GM04504 (cell line): Measurements from ENCODE around the gene SERPING1.

ENCODE experiments used
- DNase-seq: peaks from one replicate; pipeline ENCODE4 v3.0.0-alpha.2; 2012; ENCODE audit warnings: low read depth

SERPING1 gene

GRCh38 chr11:57597916-57598830 is 688 bp downstream of the SERPING1 start:
- no peak for DNase-seq

DNA sequence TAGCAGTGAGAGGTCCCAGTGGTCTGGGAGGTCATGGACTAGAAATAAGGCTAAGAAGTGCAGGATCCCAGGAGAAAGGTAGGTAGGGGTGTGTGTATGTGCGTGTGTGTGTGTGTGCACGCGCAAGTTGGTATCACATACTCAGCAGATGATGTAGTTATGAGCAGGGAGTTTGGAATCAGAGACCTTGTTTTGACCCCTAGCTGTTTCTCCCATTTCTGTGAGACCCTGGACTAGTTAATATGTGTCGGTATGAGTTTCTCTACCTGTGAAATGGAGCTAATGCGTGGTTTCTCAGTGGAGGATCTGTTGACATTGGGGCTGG is 1.3 kb downstream of the SERPING1 start:
- no peak for DNase-seq

DNA sequence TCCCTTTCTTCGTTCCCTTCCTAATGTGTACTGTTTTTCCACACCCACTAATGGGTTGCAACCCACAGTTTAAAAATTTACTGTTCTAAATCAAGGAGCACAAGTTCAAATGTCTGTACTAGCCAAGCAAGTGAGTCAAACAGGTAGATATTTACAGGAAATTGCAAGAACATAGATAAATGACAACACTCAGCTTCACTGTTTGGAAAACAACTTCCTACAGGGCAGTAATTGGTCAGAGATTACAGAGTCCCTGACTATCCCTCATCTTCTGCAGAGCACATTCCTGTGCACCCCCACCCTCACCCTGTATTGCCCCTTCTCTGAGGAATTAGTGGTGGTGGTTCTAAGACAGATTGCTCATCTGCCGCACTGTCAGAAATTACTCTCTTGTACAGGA is 1.9 kb downstream of the SERPING1 start:
- no peak for DNase-seq

DNA sequence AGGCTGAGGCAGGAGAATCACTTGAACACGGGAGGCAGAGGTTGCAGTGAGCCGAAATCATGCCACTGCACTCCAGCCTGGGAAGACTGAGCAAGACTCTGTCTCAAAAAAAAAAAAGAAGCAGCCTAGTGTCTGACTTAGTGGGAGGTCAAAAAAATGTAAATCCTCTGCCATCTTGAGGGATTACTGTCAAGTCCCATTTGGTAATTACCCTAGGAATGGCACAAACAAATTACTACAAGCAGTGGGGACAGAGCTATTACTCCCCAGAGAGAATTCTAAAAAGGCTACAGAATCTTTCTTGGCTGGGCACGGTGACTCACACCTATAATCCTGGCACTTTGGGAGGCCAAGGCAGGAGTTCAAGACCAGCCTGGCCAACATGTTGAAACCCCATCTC is 3.8 kb downstream of the SERPING1 start:
- DNase-seq: no peak

DNA sequence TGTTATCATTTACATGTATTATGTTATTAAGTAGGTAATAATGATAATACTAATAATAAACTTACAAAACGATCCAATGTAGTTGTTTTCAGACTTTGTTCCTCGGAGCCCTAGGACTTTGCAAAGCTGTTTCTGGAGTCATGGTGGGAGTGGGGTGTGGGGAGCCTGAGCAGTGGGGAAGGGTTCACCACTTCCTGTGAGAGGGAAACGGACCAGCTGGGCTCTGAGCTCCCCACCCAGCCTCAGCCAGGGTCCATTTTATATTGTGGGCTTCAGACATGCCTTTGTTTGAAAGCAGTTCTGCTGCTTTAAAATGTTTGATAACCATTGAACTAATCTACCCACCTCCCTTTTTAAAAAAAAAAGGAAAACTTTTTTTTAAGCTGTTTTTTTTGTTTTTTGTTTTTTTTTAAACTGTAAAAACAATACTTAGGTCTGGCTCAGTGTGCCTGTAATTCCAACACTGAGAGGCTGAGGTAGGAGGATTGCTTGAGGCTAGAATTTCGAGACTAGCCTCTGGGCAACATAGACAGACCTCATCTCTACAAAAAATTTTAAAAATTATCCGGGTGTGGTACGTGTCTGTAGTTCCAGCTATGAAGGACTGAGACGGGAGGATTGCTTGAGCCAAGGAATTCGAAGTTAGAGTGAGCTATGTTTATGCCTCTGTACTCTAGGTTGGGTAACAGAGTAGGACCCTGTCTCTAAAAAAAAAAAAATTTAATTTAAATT is 7.0 kb downstream of the SERPING1 start:
- no peak for DNase-seq

DNA sequence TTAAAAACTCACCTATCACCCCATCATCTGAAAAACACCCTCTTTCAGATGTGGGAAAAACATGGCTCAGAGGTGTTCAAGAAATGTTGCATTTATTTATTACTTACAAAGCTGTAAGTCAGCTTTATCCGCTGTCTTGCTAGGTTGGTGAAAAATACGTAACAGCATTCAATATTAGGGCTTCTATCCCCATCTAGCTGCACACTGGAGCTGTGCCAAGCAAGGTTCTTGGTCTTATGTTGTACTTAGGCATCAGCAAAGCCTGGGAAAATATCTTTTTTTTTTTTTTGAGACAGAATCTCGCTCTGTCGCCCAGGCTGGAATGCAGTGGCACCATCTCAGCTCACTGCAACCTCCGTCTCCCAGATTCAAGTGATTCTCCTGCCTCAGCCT is 7.5 kb downstream of the SERPING1 start:
- DNase-seq: no peak

DNA sequence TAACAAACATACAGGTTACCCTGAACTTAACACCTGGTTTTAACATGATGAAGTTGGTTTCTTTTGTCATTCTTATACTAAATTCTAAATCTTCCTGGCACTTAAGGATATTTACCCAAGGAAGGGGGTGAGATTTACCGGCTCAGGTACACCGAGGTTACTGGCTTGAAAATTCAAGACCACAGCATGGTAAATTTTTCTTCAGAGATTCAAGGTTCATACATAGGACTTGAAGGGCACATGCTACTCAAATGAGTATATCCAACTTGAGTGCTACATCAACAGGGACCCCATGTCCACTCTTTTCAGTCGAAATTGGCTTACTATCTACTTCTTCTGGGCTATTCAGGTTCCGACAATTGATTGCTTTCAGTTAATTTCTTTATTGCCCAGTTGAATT is 12.7 kb downstream of the SERPING1 start:
- no peak for DNase-seq

- no peak for DNase-seq
These were observed 16.8 kb downstream of the SERPING1 start for GRCh38 chr11:57614234-57614772.

DNA sequence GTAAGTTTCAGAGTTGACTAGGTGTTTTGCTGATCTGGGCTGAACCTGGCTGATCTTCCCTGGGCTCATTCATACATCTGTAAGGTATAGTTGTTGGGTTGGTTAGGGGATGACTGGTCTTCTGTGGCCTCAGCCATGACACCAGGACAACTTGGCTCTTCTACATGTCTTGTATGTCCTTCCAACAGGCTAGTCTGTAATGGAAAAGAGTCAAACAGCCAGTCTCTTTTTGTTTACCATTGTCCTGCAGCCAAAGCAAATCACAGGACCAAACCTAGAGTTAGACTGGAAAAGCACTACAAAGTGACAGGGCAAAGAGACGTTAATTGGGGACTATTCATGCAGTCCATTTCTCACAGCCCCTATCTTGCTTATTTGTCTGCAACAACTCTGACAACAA is 17.8 kb downstream of the SERPING1 start:
- DNase-seq: no peak

DNA sequence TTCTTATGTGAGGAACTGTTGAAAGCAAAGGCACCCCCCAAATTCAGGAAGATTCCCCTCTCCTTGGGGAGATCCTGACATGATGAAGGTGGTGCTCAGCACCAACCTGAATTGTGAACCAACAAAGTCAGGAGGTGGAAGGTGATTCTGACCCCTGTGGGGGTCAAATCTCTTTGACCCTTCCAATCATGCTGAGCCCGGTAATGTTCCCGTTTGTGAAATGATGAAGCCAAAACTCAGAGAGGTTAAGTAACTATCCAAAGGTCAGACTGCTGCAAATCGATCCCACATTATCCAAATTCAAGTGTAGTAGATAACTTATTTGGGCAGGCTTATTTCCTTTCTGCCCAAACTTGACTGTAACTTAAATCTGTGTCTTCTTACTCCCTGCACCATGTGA is 19.1 kb downstream of the SERPING1 start:
- DNase-seq: no peak

DNA sequence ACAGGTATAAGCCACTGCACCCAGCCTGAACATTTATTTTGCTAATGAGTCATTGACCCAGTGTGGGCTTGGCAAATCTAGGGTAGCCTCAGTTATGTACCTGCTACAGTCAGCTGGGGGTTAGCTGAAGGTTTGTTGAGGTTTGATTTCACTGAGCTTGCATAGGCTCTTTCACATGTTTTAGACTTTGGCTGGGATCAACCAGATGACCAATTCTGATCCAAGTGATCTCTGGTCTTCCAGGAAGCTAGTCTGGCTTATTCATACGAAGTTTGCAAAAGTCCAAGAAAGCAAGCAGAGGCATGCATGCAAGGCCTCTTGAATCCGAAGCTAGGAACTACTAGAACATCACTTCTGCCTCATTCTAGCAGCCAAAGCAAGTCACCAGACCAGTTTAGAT is 21.0 kb downstream of the SERPING1 start:
- DNase-seq: no peak

DNA sequence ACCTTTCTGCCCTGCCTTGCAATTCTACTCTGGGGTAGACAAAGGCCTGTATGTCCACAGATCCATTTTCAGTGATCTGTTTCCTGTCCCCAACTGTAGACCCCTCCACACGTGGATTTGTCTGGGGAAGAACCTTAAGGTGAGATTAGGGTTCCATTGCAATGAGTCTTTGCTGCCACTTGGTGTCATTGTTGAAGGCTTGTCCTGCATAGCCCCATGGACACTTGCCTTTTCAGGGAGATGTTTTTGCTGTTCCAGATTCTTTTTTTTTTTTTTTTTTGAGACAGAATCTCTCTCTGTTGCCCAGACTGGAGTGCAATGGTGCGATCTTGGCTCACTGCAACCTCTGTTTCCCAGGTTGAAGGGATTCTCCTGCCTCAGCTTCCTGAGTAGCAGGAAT is 21.8 kb downstream of the SERPING1 start:
- no peak for DNase-seq

DNA sequence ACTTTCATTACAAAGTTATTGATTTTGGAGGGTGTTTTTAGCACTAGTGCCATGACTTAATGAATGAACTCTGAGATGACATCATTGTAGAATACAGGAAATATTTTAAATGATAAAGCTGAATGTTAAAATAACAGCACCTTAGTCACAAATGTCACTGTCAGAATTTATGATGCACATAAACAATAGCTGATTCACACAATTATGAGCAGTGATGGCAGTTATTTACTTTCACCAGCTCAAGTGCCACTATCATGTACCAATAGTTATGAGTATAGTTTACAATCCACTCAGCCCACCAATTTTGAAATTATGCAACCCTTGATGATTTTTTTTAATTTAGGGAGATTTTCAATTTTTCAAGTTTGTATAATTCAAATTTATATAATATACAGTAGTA is 23.0 kb downstream of the SERPING1 start:
- DNase-seq: no peak

GRCh38 chr11:57622263-57622662 is 24.8 kb downstream of the SERPING1 start:
- no peak for DNase-seq

DNA sequence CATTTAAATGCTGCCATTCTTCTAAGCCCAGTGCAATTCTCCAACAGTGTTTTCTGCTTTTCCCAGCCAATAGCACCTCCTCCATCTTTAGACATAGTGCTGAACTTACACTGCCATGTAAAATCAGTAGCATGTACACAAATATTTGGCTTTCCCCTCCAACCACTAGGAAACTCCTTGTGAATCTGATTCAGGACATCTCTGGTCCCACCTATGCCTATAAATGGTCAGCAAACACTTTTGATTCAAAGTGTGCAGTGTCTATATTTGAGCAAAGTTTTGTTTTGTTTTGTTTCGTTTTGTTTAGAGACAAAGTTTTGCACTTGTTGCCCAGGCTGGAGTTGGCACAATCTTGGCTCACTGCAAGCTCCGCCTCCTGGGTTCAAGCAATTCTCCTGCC is 27.4 kb downstream of the SERPING1 start:
- DNase-seq: no peak

DNA sequence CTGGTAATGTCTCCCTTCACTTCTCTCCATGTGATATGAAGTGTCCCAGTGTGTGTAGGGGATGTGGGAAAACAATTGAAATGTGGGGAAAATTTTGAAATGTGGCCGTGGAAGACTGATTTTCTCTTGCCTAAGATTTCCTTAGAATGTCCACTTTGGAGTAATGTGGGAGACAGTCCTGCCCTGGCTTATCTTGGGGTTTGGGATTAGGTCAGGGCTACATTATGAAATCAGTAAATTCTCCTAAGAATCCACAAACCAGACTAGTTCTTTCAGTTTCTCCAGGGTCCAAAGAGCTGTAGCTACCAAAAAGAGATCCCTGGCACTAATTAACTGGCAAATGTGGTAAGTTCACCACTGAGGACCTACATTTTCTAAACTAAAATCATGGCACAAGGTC is 29.4 kb downstream of the SERPING1 start:
- DNase-seq: no peak

DNA sequence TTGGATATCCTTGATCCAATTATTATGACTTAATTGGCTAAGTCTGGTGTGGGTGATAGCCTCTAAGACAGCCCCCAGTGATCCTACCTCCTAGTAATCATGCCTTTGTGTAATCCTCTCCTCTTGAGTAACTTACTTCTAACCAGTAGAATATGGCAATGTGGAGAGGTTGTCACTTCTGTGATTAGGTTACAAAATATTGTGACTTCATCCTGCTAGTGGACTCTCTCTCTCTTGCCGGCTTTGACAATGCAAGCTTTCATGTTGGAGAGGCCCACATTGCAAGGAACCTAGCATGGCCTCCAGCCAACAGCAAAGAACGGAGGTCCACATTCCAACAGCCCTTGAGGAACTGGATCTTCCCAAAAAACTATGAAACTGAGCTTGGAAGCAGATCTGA is 32.7 kb downstream of the SERPING1 start:
- DNase-seq: no peak

GRCh38 chr11:57632116-57632515 is 34.6 kb downstream of the SERPING1 start:
- DNase-seq: no peak

GRCh38 chr11:57633394-57634070 is 36.0 kb downstream of the SERPING1 start:
- no peak for DNase-seq

DNA sequence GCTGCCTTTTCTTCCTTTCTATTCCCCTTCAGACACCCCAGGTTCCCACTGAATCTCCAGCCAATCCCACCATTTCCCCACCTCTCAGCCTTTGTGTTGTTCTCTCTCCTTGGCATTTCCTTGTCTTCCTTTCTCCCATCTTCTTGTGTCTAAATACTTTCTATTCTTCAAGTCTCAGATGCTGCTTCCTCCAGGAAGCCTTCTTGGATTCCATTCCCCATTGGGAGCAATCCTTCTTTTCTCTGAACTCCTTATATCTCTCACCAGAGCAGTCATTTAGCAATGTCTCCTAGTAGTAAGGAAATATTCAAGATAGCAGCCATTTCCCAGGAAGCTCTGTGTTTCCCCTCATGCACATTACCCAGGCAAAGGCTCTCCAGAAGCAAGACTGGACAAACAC is 36.8 kb downstream of the SERPING1 start:
- no peak for DNase-seq

- no peak for DNase-seq
These were observed 37.8 kb downstream of the SERPING1 start for GRCh38 chr11:57635246-57635645.

GRCh38 chr11:57637626-57638004 is 40.1 kb downstream of the SERPING1 start:
- no peak for DNase-seq
